ENCODE results near the gene LOXL1. TPM values are rescaled to one million over a fixed set of nuclear protein-coding genes. Genes with fewer than 3 reads are reported as not detected.
"Not testable (repeated sequence)": the region's sequence is repeated elsewhere in the genome, so short reads cannot be mapped to it uniquely, and the experiment has no call there.

LOXL1 gene
- total RNA-seq, 1 donor from 2014 or later, result 1.0 TPM

DNA sequence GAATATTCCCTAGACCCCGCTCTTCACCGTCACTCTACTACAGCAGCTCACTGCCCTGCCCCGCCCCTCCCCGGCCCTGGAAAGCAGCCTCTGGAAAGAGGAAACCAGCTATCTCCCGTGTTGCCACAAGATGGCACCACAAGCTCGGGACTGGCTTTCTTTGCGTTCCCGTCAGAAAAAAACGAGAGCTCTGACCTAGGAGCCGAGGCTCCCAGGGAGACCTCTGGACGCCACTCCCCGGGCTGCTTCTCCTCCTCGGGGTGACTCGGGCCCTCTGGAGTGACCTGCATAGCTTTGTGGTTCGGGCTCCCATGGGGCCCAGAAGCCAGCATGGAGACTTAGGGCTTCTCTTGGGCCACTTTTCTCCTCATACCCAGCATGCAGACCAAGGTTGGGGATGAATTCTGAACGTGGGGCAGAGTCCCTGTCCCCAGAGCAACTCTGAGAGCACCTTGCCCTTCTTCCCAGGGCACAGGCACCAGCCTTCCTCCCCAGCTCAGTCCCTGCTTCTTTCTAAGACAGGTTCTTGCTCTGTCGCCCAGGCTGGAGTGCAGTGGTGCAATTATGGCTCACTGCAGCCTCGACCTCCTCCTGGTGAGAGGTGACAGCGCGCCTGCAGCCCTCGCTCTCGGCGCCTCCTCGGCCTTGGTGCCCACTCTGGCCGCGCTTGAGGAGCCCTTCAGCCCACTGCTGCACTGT lies 46.9 kb downstream of the LOXL1 start:
- intact Hi-C loops (cut with micrococcal nuclease), result loop anchor here (1.0 to 5.0 kb wide), 6 partner anchors 21 to 349 kb away; partner anchors contain the start of gene PML

GRCh38 chr15:73973683-73974200 lies 47.5 kb downstream of the LOXL1 start:
- intact Hi-C loops (cut with micrococcal nuclease), result loop anchor here (1.0 to 5.0 kb wide), 6 partner anchors 21 to 349 kb away; partner anchors contain the start of gene PML

DNA sequence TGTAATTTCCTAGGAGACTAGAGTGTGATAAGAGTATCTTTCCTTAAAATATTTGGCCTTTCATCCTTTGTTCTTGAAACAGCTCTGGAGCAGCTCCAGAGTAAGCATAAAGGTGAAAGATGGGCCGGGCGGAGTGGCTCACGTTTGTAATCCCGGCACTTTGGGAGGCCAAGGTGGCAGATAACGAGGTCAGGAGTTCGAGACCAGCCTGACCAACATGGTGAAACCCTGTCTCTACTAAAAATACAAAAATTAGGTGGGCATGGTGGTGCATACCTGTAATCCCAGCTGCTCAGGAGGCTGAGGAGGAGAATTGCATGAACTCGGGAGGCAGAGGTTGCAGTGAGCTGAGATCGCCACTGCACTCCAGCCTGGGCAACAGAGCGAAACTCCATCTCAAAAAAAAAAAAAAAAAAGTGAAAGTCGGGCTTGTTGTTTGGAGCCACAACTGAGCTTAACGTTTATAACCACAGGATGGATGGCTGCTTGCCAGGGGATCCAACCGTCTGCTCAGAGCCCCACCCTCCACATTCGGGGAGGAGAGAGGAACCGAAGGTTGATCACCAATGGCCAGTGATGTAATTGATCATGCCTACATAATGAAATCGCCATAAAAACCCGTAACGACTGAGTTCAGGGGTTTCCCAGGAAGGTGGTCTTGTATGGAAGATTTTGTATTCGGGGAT lies 49.3 kb downstream of the LOXL1 start:
- intact Hi-C loops (cut with micrococcal nuclease), result not testable (repeated sequence)

GRCh38 chr15:73978896-73979295 lies 52.6 kb downstream of the LOXL1 start:
- intact Hi-C loops (cut with micrococcal nuclease), result no loop called here

DNA sequence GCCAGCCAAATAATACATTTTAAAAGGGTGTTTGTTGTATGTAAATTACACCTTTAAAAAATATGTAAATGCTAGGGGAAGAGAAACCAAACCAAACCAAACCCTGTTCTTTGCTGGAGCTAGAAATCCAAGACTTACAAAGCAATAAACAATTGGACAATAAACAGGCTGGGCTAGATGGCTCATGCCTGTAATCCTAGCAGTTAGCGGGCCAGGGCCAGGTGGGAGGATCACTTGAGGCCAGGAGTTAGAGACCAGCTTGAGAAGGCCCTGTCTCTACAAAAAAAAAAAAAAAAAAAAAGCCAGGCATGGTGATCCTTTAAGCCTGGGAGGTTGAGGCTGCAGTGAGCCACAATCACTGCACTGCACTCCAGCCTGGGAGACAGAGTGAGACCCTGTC lies 53.4 kb downstream of the LOXL1 start:
- intact Hi-C loops (cut with micrococcal nuclease), result no loop called here

DNA sequence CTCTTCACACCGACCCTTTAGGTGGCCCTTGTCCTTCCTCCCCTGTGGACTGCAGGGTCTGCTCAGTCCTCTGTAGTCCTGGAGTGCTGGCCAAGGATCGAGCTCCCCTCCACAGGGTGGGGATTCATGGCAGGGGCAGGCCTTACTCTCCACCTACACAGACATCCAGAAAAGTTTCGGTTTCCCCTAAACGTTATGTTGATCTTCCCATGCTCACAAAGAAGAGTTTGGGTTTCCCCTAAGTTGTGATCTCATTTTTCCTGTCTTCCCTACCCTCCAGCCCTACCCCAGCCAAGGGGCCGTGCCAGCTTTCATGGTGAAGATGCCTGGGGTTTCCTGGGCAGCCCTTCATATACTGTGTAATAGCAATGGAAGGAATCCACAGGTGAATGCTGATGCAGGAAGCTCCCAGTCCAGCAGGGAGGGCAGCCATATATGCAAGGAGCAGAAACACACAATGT lies 55.5 kb downstream of the LOXL1 start:
- intact Hi-C loops (cut with micrococcal nuclease), result no loop called here

GRCh38 chr15:73982222-73982962 lies 56.1 kb downstream of the LOXL1 start:
- intact Hi-C loops (cut with micrococcal nuclease), result no loop called here

DNA sequence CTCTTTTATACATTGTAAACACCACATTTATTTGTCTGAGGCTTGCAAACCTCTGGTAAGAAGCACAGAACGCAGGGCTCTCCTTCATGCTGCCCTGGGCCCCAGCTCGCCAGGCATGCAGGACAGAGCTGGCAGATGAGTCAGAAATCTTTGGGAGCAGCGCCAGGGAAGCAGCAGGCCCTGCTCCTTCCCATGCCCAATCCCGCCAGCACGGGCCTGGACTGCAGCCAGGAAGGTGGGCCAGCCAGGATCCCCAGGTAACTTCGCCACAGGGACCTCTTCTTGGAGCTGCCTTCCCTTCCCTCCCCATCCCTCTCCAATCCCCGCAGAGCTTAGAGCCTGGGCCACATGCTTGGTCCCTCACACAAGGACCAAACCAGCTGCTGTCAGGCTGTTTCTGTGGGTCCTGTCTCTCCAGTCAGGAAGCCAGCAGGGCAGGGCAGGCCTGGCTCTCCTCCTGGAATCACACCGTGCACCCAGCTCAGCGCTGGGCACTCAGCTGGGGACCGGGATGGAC lies 57.0 kb downstream of the LOXL1 start:
- intact Hi-C loops (cut with micrococcal nuclease), result no loop called here

GRCh38 chr15:73983773-73984172 lies 57.5 kb downstream of the LOXL1 start:
- intact Hi-C loops (cut with micrococcal nuclease), result no loop called here

- intact Hi-C loops (cut with micrococcal nuclease), result no loop called here
Measured at GRCh38 chr15:73984208-73984979, 58.1 kb downstream of the LOXL1 start.

GRCh38 chr15:73985101-73985873 lies 59.0 kb downstream of the LOXL1 start:
- intact Hi-C loops (cut with micrococcal nuclease), result no loop called here

DNA sequence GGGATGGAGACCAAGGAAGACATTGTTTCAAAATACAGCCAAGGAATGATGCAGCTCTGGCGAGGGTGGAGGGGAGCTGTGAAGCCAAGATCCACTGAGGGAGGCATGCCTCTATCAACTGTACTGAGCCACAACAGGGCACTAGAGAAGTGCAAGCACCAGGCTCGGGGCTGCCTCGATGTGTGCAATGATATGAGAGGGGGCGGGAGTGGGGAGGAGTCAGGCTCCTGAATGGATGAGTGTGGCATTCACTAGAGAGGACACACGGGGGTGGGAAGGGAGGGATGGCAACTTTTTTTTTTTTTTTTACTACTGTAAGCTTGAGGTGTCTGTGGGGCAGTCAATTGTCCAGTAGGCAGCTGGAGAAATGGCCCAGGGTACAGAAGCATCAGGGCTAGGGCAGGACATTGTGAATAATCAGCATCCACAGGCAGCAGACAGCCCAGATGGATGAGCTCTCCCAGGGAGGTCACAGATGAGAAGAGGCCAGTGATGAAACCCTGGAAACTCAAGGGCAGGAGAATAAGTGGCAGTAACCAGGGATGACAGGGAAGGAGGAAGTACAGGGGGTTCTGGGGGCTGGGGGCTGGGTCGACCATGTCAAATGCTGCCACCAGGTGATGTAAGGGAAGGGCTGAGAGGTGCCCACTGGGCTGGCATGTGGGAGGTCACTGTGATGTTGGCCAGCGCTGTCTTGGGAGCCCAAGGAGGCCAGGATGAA lies 60.0 kb downstream of the LOXL1 start:
- intact Hi-C loops (cut with micrococcal nuclease), result no loop called here

DNA sequence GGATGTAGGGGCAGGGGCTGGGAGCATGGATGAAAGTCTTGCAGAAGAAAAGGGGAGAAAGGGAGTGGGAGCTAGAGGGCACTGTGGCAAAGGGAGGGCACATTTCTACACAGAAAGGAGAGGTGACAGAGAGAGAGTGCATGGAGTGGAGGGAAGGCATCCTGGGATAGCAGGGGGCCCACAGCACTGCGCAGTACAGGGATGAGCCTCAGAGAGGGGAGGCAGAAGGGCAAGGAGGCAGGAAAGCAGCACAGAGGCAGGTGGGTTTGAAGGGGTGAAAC lies 60.5 kb downstream of the LOXL1 start:
- intact Hi-C loops (cut with micrococcal nuclease), result no loop called here

GRCh38 chr15:73987250-73987649 lies 61.0 kb downstream of the LOXL1 start:
- intact Hi-C loops (cut with micrococcal nuclease), result no loop called here

DNA sequence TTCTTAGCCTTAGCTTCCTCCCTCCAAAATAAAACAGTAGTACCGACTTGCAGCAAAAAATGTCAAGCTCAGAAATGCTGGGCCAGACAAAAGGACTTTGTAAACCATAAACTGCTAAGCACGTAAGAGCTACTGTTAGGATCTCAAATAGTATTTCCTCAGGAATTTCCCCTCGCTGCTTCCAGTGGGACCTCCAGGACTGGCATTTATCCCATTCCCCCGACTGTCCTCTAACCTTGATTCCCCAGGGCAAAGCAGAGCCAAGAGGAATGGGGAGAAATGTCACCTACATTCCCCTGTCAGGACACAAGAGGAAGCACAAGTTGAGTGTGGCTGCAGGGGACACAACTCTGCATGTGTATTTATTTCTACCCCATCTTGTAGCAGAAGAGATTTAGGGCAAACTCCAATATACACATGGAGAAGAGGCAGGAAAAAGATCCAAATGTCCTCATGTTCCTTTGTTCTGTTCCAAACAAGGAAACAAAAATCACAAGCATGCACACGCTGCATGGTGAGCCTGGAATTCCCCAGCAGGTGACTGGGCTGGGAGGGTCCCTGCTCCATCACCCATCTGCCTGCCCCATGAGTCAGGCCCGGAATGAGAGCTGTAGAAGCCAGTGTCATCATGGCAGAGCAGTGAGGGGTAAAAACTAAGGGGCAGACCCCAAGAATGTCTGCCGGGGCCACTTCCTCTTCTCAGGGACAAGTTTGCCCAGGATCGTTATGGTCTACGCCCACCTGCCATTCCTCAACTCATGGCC lies 61.6 kb downstream of the LOXL1 start:
- intact Hi-C loops (cut with micrococcal nuclease), result no loop called here

DNA sequence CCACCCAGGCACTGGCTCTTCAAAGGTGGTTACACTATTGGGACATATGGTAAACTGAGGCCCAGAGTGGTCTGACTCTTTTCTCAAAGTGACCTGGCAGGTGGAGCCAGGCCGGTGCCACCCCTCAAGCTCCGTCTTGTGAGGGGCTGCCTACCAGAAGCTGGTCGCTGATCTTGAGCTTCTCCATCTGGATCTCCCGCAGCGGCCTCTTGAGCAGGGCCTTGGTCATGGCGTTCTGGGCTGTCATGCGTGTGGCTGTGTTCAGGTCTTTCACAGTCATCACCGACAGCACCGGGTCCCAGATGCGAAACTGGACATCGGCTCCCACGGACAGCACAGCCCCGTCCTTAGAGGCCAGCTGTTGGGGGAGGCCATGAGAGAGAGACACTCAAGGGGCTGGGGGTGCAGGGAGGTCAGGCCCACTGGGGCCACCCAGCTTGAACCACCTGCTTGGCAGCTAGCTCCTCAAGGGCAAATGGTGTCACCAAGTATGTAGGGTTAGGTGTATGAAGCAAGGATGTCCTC lies 62.2 kb downstream of the LOXL1 start:
- intact Hi-C loops (cut with micrococcal nuclease), result no loop called here

- intact Hi-C loops (cut with micrococcal nuclease), result no loop called here
Measured at GRCh38 chr15:73989001-73989798, 62.9 kb downstream of the LOXL1 start.

Measured in T-helper 1 cell treated with Interleukin-12 subunit alpha and Interleukin-12 subunit beta and Interleukin-4 antibody, amounts not matched to agents 30 ng/mL and 1 ng/mL, for 36 hours (primary cell).